T47D (cell line): ENCODE data around the gene C1QTNF8.
A peak's percentile ranks its signal among the peaks of the same experiment; 100 is the strongest.

ENCODE experiments used
- DNase-seq, 2 experiments: peaks; one replicate each; pipeline versions ENCODE4 v3.0.0 to v3.0.0-alpha.2; 2011 to 2012; ENCODE audit warnings: low read depth in 1 of 2, low spot score in 1 of 2
- JUND ChIP-seq: IDR thresholded peaks from 2 replicates; pipeline ENCODE4 v1.6.1; 2012; ENCODE audit warnings: low read depth
- in situ Hi-C: cut with HindIII; loops from 2 replicates; pipeline ENCODE4 v1.10.0; 2016; ENCODE audit warnings: low sequenced_read_pairs, low pct_unique_long_range_greater_than_20kb

The C1QTNF8 gene

GRCh38 chr16:1134776-1135458 lies 38.9 kb upstream of the C1QTNF8 start:
- TF ChIP-seq JUND: no peak
- DNase-seq: no peak
- in situ Hi-C loops: no loop called here

DNA sequence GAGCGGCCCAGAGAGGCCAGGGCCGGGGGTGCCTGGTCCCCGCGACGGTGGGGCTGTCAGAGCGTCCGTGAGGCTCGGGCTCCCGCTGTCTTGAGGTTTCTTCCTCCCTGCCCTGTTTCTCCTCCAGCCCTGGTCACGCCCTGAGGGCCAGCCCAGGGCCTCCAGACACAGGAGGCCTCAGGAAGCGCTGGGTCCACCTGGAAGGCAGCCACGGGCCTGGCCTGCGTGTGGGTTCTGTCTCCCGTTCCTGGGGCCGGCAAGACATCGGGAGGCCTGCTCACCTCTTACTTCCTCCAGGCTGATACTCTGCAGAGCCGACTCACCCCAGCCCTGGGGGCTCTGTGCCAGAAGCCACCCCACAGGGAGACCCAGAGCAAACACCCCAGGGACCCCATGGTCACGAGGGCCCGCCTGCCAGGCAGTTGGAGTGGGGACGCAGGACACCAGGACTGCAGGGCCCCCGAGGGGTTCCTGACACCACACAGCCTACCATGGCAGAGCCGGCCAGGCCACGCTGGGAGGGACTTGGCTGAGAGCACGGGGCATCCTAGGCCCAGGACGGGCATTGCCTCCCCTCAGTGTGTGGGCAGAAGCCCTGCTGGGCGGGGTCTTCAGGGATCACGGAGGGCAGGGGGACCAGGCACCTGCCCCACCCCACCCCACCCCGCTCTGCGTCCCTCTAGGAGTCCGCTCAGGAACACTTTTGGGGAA lies 37.9 kb upstream of the C1QTNF8 start:
- TF ChIP-seq JUND: no peak
- in situ Hi-C loops: no loop called here
- DNase-seq: no peak

- TF ChIP-seq JUND: no peak
- no peak for DNase-seq
- in situ Hi-C loops: no loop called here
Measured at GRCh38 chr16:1133271-1133670, 37.2 kb upstream of the C1QTNF8 start.

DNA sequence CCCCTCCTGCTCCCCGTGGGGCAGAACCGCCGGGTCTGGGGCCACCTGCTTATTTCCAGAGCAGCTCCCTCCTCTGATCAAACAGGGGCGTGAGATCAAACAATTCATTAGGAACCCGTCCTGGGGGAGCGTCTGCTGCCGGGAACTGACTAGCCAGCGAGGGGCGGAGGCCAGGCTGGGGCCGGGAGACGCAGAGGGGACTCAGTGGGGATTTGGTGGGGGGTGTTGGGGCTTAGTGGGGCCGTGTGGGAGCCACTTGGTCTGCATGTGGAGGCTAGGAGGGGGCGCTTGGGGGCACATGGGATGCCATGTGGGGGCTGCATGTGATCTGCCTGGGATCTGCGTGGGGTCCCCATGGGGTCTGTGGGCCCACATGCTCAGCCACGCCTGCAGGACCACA lies 36.4 kb upstream of the C1QTNF8 start:
- in situ Hi-C loops: no loop called here
- TF ChIP-seq JUND: no peak
- no peak for DNase-seq

DNA sequence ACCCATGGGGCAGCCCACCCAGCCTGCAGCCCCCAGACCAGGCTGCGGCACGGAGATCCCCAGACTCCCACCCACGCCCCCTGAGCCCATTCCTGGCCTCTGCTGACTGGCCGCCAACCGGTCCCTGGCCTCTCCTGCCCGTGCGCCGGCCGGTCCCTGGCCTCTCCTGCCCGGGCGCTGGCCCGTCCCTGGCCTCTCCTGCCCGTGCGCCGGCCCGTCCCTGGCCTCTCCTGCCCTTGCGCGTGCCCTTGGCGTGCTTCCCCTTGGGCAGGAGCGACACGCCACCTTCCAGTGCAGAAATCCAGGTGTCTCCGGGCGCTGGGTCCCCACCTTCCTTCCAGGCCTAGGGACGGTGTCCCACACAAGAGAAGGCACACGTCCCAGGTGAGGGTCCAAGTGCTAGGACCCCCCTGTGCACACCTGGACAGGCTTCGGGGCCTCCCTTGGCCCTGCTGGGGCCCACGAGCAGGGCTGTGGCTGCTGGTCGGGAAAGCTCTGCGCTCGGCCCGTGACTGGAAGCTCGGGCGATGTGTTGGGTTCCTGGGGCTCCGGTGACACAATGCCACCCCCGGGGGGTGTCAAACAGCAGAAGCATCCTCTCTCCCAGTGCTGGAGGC lies 35.4 kb upstream of the C1QTNF8 start:
- no peak for TF ChIP-seq JUND
- DNase-seq: no peak
- in situ Hi-C loops: no loop called here

GRCh38 chr16:1130382-1130781 lies 34.3 kb upstream of the C1QTNF8 start:
- in situ Hi-C loops: no loop called here
- no peak for DNase-seq

GRCh38 chr16:1129106-1129960 lies 33.3 kb upstream of the C1QTNF8 start:
- DNase-seq: no peak
- TF ChIP-seq JUND: no peak
- in situ Hi-C loops: no loop called here

More at GRCh38 chr16:1130382-1130781, 34.3 kb upstream of the C1QTNF8 start:
- no peak for TF ChIP-seq JUND

DNA sequence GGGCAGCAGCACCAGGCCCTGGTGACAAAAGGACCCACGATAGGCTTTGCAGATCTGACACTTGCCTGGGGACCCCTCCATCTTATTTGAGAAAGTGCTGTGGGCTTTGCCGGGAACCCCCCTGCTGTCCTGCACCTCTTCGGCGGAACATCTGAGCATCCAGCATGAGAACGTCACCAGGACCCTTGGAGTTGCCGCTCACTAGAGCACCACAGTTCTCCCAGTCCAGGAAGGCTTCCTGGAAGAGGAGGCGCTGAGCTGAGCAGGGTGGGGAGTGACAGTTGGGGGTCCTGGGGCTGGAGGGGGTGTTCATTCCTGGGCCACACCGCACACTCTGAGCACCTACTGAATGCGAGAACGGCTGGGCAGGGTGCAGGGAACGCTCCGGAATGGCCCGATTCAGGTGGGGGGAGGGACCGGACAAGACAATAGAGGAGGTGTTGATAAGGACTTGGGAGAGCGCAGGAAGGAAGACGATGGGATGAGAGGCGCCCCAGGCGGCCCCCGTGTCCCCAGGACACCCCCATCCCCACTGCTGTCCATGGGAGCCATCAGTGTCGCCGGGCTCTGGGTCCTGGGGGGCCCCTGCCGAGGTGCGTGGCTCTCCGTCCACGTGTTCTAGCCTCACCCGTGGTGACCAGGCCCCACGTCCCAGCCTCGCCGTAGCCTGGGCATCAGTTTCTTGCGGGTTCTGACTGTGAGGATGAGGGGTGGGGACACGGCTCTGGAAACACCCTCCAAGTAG lies 32.1 kb upstream of the C1QTNF8 start:
- TF ChIP-seq JUND: no peak
- in situ Hi-C loops: no loop called here
- DNase-seq: no peak

DNA sequence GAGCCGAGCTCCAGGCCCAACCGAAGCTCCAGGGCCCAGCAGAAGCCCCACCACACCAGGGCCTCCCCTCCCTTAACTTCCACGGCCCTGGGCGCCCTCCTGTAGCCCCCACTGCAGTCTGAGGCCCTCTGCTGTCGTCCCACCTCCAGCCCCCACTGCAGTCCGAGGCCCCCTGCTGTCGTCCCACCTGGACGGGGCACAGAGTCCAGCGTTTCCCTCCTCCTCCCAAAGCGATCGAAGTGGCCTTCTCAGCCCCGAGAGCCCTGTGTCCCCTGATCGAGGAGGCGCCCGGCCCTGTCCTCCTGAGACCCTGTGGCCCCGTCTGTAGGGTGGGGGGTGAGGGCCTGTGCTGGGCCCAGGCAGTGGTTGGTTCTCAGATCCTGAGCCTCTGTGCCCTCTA lies 31.1 kb upstream of the C1QTNF8 start:
- DNase-seq: no peak
- TF ChIP-seq JUND: no peak
- in situ Hi-C loops: no loop called here

DNA sequence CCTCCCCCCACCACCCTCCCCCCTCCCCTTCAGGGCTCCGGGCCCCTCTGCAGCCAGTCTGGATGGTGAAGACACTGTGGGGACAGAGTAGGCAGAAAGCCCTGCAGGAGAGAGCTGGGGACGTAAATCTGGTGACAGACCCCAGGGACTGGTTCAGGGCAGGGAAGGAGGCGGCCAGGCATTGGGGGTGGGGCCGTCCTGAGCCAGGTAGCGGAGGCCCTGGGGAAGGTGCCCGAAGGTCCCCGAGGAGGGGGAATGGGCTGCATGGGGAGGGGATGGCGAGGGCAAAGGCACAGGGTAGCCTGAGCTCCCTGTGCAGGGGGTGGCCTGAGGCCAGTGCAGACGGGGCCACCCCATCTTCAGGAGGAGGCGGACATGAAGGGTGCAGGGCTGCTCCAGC lies 30.5 kb upstream of the C1QTNF8 start:
- in situ Hi-C loops: no loop called here
- TF ChIP-seq JUND: no peak
- DNase-seq: no peak

- no peak for TF ChIP-seq JUND
- in situ Hi-C loops: no loop called here
- DNase-seq: no peak
Measured at GRCh38 chr16:1126044-1126443, 30.0 kb upstream of the C1QTNF8 start.

DNA sequence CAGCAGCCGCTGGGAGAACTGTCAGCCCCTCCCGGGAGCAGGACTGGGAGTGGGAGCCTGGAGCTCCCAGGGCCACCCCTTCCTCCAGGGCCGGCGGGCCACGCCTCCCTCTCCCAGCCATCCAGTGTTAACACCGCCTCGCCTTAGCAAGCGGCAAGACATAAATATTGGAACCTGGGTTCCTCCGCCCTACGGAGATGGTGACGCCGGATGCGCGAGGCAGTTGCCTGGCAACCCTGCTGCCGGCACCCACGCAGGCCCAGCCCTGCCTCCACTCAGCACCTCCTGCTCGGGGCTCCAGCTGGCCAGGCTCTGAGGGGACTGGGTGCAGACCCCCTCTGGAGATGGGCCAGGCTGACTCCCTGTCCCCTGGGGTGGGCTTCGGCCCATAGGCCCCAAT lies 29.4 kb upstream of the C1QTNF8 start:
- in situ Hi-C loops: no loop called here
- TF ChIP-seq JUND: no peak
- peak; percentile 47 to 74 for DNase-seq
